NCI-H2227 (cell line): ENCODE data around the gene VAMP8.
A peak's percentile ranks its signal among the peaks of the same experiment; 100 is the strongest.
"Not testable (repeated sequence)": the region's sequence is repeated elsewhere in the genome, so short reads cannot be mapped to it uniquely, and the experiment has no call there.

ENCODE experiments used
- DNase-seq: peaks from one replicate; lab custom pipeline; 2025; ENCODE audit not compliant: unreplicated experiment; lab: John Stamatoyannopoulos, UW

VAMP8 gene

GRCh38 chr2:85577386-85578242 lies at the start of gene VAMP8:
Gene VAMP8, plus strand, starts transcription at chr2:85577586. Its CDS starts 61 bp downstream, at chr2:85577647.
- DNase-seq: no peak

GRCh38 chr2:85527787-85528186 lies 49.6 kb upstream of the VAMP8 start:
- no peak for DNase-seq

GRCh38 chr2:85528355-85528754 lies 49.0 kb upstream of the VAMP8 start:
- no peak for DNase-seq

- no peak for DNase-seq
Observed at GRCh38 chr2:85529809-85530208, 47.6 kb upstream of the VAMP8 start.

GRCh38 chr2:85531589-85531988 lies 45.8 kb upstream of the VAMP8 start:
- DNase-seq: no peak

- no peak for DNase-seq
Observed at GRCh38 chr2:85534099-85534498, 43.3 kb upstream of the VAMP8 start.

- DNase-seq: no peak
Observed at GRCh38 chr2:85534881-85535280, 42.5 kb upstream of the VAMP8 start.

- peak; percentile 47 for DNase-seq
Observed at GRCh38 chr2:85536479-85536878, 40.9 kb upstream of the VAMP8 start.

- peak; percentile 83 for DNase-seq
Observed at GRCh38 chr2:85537600-85538506, 39.5 kb upstream of the VAMP8 start.

- peak; percentile 96 for DNase-seq
Observed at GRCh38 chr2:85538507-85539360, 38.7 kb upstream of the VAMP8 start, which contains the start of gene MAT2A. Gene MAT2A, plus strand, starts transcription at chr2:85539168. Its CDS starts 120 bp downstream, at chr2:85539288.

- DNase-seq: peak; percentile 72
Observed at GRCh38 chr2:85539361-85540132, 37.8 kb upstream of the VAMP8 start.

- DNase-seq: no peak
Observed at GRCh38 chr2:85540133-85540648, 37.2 kb upstream of the VAMP8 start.

- DNase-seq: no peak
Observed at GRCh38 chr2:85541262-85541661, 36.1 kb upstream of the VAMP8 start.

GRCh38 chr2:85541753-85542457 lies 35.5 kb upstream of the VAMP8 start:
- DNase-seq: no peak

- DNase-seq: no peak
Observed at GRCh38 chr2:85542777-85543176, 34.6 kb upstream of the VAMP8 start.

- DNase-seq: peak; percentile 55
Observed at GRCh38 chr2:85544254-85544691, 33.1 kb upstream of the VAMP8 start.

- not testable (repeated sequence) for DNase-seq
Observed at GRCh38 chr2:85544915-85545779, 32.2 kb upstream of the VAMP8 start.

GRCh38 chr2:85545780-85546240 lies 31.6 kb upstream of the VAMP8 start:
- DNase-seq: no peak
